NCI-H2196 treated with DMSO at 0.1 percent for 48 hours (cell line): Measurements from ENCODE around the gene CCNL2.

Source experiments
- DNase-seq: peaks from one replicate; lab custom pipeline; 2025; ENCODE audit not compliant: unreplicated experiment; lab: John Stamatoyannopoulos, UW

CCNL2 gene

DNA sequence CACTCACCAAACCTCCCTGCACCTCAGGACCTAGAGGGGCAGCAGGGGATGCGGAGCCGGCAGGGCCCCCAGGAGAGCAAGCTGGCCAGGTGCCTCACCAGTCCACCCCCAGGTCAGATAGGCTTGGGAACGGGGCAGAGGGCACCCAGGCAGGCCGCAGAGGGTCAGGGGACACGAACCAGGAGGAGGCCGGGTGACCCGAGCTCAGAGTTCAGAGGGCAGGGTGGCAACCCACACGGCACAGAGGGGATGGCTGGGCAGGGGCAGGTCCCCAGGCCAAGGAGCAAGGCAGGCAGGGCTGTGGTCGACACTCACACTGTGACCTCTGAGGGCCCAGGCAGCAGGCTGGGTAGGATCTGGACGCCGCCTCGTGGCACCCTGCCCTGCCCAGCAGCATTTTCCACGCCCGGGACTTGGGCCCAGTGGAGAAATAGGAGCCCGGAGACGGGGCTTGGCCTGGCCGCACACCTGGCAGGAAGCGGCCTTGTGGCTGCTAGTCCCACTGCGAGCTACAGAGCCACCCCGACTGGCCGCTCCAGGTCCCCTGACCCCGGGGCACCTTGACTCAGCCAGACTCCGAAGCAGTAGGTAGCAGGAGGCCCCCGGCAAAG is 55.2 kb downstream of the CCNL2 start:
- DNase-seq = no peak

DNA sequence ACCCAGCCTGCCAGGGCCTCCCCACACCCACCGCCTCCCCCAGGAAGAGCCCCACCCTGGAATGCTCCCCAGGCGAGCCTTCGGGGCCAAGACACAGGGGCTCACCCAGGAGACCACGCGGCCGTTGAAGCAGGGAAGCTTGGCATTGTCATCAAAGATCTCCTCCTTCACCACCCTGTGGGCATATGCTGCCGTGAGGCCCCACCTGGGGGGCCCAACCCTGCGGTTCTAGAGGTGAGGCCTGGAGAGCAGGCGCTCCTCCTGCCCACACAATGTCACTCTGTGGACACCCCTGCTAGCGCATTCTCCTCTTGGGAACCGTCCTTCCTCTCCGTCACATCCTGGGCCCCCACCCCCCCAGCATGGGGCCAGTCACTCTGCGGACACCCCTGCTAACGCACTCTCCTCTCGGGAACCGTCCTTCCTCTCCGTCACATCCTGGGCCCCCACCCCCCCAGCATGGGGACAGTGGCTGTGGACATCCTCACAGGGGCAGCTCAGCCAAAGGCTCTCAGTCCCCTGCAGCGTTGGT is 56.5 kb downstream of the CCNL2 start:
- no peak for DNase-seq

DNA sequence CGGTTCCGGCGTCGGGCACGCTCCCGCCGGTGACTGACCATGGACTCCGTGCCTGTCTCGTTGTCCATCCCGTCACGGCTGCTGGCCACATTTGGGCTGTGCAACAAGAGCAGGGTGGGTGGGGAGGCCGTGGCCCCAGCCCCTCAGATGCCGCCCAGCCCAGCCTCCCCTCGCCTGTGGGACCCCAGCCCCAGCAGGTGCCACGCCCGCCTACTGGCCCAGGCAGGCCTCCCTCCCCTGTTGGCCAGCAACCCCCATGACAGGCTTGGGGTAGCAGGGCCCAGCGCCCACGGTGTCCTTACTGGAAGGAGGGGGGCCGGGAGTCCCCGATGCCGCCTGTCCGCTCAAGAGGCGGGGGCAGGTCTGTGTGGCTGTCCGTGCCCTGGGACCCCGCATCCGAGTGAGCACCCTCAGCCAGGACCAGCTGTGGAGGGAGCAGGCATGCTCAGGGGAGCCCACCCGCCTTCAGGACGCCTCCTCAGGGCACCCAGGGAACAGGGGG is 57.0 kb downstream of the CCNL2 start:
- no peak for DNase-seq

- no peak for DNase-seq
Measured at GRCh38 chr1:1341549-1342021, 57.5 kb downstream of the CCNL2 start.

DNA sequence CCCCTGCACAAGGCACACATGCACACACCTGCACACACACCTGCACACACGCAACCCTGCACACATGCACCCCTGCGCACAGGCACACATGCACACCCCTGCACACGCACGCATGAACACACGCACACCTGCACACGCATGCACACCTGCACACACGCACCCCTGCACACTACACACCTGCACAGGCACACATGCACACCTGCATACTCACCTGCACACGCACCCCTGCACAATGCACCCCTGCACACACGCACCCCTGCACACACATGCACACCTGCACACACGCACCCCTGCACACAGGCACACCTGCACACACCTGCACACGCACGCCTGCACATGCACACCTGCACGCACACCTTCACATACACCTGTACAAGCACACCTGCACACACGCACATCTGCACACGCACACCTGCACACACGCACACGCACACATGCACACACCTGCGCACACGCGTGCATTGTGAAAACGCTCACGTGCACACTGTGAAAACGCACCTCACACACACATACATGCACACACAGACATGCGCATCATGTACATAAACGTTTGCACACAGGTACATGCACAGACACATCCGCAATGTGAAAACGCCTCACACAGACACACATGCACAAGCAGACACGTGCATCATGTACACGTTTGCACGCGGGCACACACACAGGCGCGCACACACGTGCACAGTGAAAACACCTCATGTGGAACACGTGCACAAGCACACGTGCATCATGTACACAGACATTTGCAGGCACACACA is 58.2 kb downstream of the CCNL2 start:
- no peak for DNase-seq

- no peak for DNase-seq
Measured at GRCh38 chr1:1340185-1340584, 59.0 kb downstream of the CCNL2 start.

DNA sequence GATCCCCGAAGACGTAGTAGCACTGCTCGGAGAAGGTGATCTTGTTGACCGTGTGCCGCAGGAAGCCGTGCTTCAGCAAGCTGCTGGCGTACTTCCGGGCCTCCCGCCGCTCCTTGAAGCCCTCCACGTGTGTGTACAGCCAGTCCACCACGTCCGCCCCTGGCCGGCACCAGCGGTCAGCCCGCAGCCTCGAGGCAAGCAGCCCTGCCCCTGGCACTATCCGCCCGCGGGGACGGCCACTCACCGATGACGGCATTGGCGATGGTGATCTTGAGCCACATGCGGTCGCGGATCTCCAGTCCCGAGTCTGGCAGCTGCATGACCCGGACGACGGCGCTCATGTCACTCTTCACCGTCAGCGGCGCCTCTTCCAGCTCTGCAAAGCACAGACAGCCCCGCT is 60.9 kb downstream of the CCNL2 start:
- DNase-seq = no peak

DNA sequence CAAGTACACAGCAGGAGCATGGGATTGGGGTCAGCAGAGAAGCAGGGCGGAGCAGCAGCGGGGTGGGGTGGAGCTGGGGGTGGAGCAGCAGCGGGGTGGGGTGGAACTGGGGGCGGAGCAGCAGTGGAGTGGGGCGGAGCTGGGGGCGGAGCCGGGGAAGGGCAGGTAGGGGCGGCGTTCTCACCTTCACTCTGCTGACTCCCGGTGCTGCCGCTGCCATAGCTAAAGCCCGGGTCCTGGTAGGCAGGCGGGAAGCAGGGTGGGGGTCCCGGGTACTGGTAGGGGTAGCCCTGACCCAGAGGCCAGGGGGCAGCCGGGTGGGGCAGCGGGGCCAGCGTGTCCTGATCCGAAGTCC is 61.4 kb downstream of the CCNL2 start:
- no peak for DNase-seq

GRCh38 chr1:1336931-1337792 is 62.0 kb downstream of the CCNL2 start:
- DNase-seq = no peak

DNA sequence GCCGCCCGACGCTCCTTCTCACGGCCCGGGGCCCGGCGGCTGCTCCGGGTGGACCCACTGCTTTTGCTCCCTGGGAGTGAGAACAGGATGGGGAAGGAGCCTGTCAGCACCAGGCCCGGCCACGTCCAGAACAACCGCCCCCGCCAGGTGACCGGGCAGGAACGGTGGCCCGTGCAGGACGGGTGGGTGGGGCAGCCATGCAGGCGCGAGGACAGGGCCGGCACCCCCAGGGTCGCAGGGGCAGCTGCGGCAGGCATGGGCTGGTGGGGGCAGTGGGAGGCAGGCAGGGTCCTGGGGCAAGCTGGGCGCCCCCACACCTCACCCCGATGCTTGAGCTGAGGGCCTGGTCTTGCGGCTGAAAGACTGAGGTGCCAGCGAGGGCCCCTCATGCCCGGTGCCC is 62.7 kb downstream of the CCNL2 start:
- DNase-seq = no peak

GRCh38 chr1:1335792-1336248 is 63.3 kb downstream of the CCNL2 start:
- DNase-seq = no peak
